GM18505 (cell line): ENCODE data around the gene EPB41L1.

Experiments used
- ATAC-seq: cut with Tn5 transposase; IDR thresholded peaks from one replicate; pipeline ENCODE4 v1.9.1; 2021; ENCODE audit not compliant: unreplicated experiment
- POLR2A ChIP-seq: IDR thresholded peaks from 4 replicates; pipeline ENCODE4 v1.6.1; 2011; ENCODE audit warnings: borderline replicate concordance; ENCODE audit not compliant: insufficient read depth, insufficient read length; ENCODE audit errors: extremely low read depth

EPB41L1 gene

GRCh38 chr20:36154700-36155628, at the start of gene EPB41L1:
Gene EPB41L1 (plus strand): TSS chr20:36154740. CDS start chr20:36173778, 19,038 bp downstream.
- TF ChIP-seq POLR2A = no peak
- no peak for ATAC-seq

GRCh38 chr20:36104856-36105255, 49.7 kb upstream of the EPB41L1 start:
- TF ChIP-seq POLR2A = no peak
- no peak for ATAC-seq

GRCh38 chr20:36105711-36106226, 48.8 kb upstream of the EPB41L1 start:
- ATAC-seq = no peak
- no peak for TF ChIP-seq POLR2A

GRCh38 chr20:36106606-36107005, 47.9 kb upstream of the EPB41L1 start:
- no peak for ATAC-seq
- TF ChIP-seq POLR2A = no peak

- no peak for ATAC-seq
- no peak for TF ChIP-seq POLR2A
Measured at GRCh38 chr20:36107881-36108280, 46.7 kb upstream of the EPB41L1 start.

GRCh38 chr20:36109251-36109947, 45.1 kb upstream of the EPB41L1 start:
- no peak for ATAC-seq
- no peak for TF ChIP-seq POLR2A

- no peak for ATAC-seq
- TF ChIP-seq POLR2A = no peak
Measured at GRCh38 chr20:36110994-36111393, 43.5 kb upstream of the EPB41L1 start.

- TF ChIP-seq POLR2A = no peak
- ATAC-seq = no peak
Measured at GRCh38 chr20:36112112-36112511, 42.4 kb upstream of the EPB41L1 start.

GRCh38 chr20:36113036-36113435, 41.5 kb upstream of the EPB41L1 start:
- no peak for TF ChIP-seq POLR2A

GRCh38 chr20:36113566-36114250, 40.8 kb upstream of the EPB41L1 start:
- ATAC-seq = no peak
- TF ChIP-seq POLR2A = no peak

More at GRCh38 chr20:36113036-36113435, 41.5 kb upstream of the EPB41L1 start:
- ATAC-seq = no peak

- no peak for ATAC-seq
- no peak for TF ChIP-seq POLR2A
Measured at GRCh38 chr20:36114707-36115106, 39.8 kb upstream of the EPB41L1 start.

- ATAC-seq = no peak
- TF ChIP-seq POLR2A = no peak
Measured at GRCh38 chr20:36115925-36116324, 38.6 kb upstream of the EPB41L1 start.
